Measurements from ENCODE around the gene TCF4.

TCF4 gene

GRCh38 chr18:55331301-55331700, 256.7 kb downstream of the TCF4 start:
- no peak for DNase-seq (ENCODE audit: low spot score in 2 of 2)
- no peaks in the 10 kb centered on the region for H3K9me3 Mint-ChIP-seq
- H3K36me3 Mint-ChIP-seq, result no peaks in the 10 kb centered on the region
- H3K4me1 Mint-ChIP-seq, result no peaks in the 10 kb centered on the region
- ATAC-seq, result no peak
- no peak overlapping the region for H3K4me3 Mint-ChIP-seq
- H3K27ac Mint-ChIP-seq, result no peak overlapping the region

DNA sequence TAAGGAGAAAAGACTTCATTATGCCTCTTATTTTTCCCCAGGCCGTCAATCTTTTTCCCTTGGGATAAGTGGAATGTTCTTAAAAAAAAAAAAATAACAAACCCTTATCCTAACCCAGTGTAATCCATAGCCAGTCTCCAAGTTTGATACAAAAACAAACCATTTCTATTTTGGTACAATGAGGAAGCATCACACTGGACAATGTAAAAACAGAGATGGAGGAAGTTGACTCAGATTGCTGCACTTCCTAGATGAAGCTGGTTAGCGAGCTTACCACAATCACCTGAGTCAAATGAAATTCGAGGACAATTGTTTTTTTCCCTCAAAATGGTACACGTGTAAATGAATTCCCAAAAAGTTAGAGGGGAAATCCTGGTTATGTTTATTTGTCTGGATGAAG, 259.7 kb downstream of the TCF4 start:
- Mint-ChIP-seq H3K27ac (no peak overlapping the region), H3K4me1 (no peaks in the 10 kb centered on the region), H3K4me3 (no peak overlapping the region), H3K36me3 (no peaks in the 10 kb centered on the region), H3K9me3 (no peaks in the 10 kb centered on the region)
- ATAC-seq, result no peak
- no peak for DNase-seq (ENCODE audit: low spot score in 2 of 2)

DNA sequence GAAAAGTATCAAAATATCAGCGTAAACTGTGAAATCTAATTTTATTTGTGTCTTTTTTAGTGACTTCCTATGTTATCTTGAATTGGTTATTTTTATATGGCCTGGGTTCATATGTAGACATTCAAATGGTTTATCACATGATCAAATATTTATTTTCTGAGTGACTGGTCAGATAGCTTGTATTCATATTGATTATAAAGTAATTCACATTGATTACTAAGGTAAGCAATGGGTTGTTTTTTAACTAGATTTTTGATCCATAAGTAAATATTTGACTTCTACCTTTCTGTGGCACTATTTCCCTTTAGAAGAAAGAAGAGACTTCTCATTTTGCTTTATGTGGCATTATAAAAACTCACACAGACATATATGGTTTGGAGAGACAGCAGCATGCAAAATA, 260.5 kb downstream of the TCF4 start:
- Mint-ChIP-seq H3K27ac (no peak overlapping the region), H3K4me1 (no peaks in the 10 kb centered on the region), H3K36me3 (no peaks in the 10 kb centered on the region), H3K4me3 (no peak overlapping the region), H3K9me3 (no peaks in the 10 kb centered on the region)
- DNase-seq (ENCODE audit: low spot score in 2 of 2) (no peak), ATAC-seq (no peak)

GRCh38 chr18:55326134-55326533, 261.9 kb downstream of the TCF4 start:
- H3K4me3 Mint-ChIP-seq, result no peak overlapping the region
- no peak overlapping the region for H3K27ac Mint-ChIP-seq
- peaks cover 5% of the 10 kb centered on the region for H3K4me1 Mint-ChIP-seq
- no peak for DNase-seq (ENCODE audit: low spot score in 2 of 2)
- no peaks in the 10 kb centered on the region for H3K36me3 Mint-ChIP-seq
- peaks cover under 1% of the 10 kb centered on the region for H3K9me3 Mint-ChIP-seq
- ATAC-seq, result no peak

DNA sequence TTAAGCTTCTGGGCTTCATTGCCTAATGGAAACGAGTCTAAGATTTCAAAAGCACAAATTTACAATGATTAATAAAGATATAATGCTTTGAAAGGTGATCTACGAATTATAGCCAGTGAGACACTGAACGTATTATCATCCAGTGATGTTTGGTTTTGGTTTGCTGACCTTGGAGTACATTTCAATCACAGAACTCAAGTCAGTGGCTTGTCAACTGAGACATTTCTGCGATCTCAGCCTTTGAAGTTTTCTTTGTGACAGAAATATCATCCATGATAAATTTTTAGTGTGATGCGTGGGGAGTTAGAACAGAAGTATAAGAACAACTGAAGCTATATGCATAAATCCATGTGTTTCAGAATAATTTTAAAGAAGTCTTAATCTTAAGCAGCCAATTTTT, 263.8 kb downstream of the TCF4 start:
- no peak for DNase-seq (ENCODE audit: low spot score in 2 of 2)
- peaks cover 5% of the 10 kb centered on the region for H3K4me1 Mint-ChIP-seq
- no peak for ATAC-seq
- H3K9me3 Mint-ChIP-seq, result peaks cover 3% of the 10 kb centered on the region
- H3K27ac Mint-ChIP-seq, result no peak overlapping the region
- no peaks in the 10 kb centered on the region for H3K36me3 Mint-ChIP-seq
- no peak overlapping the region for H3K4me3 Mint-ChIP-seq

GRCh38 chr18:55323051-55323994, 264.7 kb downstream of the TCF4 start:
- ATAC-seq (no peak), DNase-seq (ENCODE audit: low spot score in 2 of 2) (no peak)
- Mint-ChIP-seq H3K9me3 (peaks cover 3% of the 10 kb centered on the region), H3K4me3 (no peak overlapping the region), H3K36me3 (no peaks in the 10 kb centered on the region), H3K4me1 (peaks cover 5% of the 10 kb centered on the region), H3K27ac (no peak overlapping the region)

DNA sequence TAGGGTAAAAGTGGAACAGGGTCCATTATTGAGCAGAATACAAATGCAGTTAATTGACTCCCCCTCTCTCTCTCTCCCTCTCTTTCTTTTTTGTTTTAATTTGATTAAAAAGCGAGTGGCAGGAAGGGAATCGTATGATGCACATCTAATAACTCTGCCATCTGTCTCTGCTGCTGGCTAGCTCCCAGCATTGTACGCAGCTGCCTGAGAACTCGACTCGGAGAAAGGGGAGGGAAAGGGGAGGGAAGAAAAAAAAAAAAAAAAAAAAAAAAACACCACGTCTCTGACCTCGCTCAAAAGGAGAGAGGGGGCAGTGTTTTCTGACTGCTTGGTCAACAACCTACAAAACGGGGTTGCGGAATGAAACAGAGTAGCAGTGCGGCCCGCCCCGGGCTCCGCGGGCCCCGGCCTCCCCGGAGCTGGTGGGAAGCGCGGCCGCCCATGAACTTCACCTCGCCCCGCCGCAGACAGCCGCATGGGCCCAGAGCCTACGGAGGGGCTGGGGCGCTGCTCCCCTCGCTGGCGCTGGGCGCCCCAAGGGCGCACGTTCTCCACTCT, 265.7 kb downstream of the TCF4 start:
- Mint-ChIP-seq H3K36me3 (no peaks in the 10 kb centered on the region), H3K4me3 (peak overlapping the region; percentile 36), H3K4me1 (peaks cover 5% of the 10 kb centered on the region), H3K9me3 (peaks cover 3% of the 10 kb centered on the region), H3K27ac (no peak overlapping the region)
- no peak for DNase-seq (ENCODE audit: low spot score in 2 of 2)
- ATAC-seq, result peak; percentile 52

- Mint-ChIP-seq H3K4me3 (peak overlapping the region; percentile 36), H3K9me3 (peaks cover 3% of the 10 kb centered on the region), H3K4me1 (peaks cover 5% of the 10 kb centered on the region), H3K36me3 (no peaks in the 10 kb centered on the region), H3K27ac (no peak overlapping the region)
- DNase-seq (ENCODE audit: low spot score in 2 of 2), result no peak
- ATAC-seq, result peak; percentile 34
These were observed 266.5 kb downstream of the TCF4 start for GRCh38 chr18:55321265-55322177.

GRCh38 chr18:55320424-55321264, 267.3 kb downstream of the TCF4 start:
- DNase-seq (ENCODE audit: low spot score in 2 of 2) (no peak), ATAC-seq (no peak)
- Mint-ChIP-seq H3K4me3 (peak overlapping the region; percentile 36), H3K9me3 (peaks cover 3% of the 10 kb centered on the region), H3K4me1 (peaks cover 5% of the 10 kb centered on the region), H3K36me3 (no peaks in the 10 kb centered on the region), H3K27ac (no peak overlapping the region)

GRCh38 chr18:55319459-55320193, 268.4 kb downstream of the TCF4 start:
- Mint-ChIP-seq H3K36me3 (no peaks in the 10 kb centered on the region), H3K27ac (no peak overlapping the region), H3K4me3 (no peak overlapping the region), H3K4me1 (peaks cover 5% of the 10 kb centered on the region), H3K9me3 (peaks cover 3% of the 10 kb centered on the region)
- no peak for DNase-seq (ENCODE audit: low spot score in 2 of 2)
- ATAC-seq, result no peak

- H3K27ac Mint-ChIP-seq, result no peak overlapping the region
- H3K9me3 Mint-ChIP-seq, result peaks cover 3% of the 10 kb centered on the region
- ATAC-seq (no peak), DNase-seq (ENCODE audit: low spot score in 2 of 2) (no peak)
- H3K4me1 Mint-ChIP-seq, result peaks cover 5% of the 10 kb centered on the region
- no peaks in the 10 kb centered on the region for H3K36me3 Mint-ChIP-seq
- no peak overlapping the region for H3K4me3 Mint-ChIP-seq
These were observed 269.0 kb downstream of the TCF4 start for GRCh38 chr18:55318951-55319441.

GRCh38 chr18:55317864-55318263, 270.1 kb downstream of the TCF4 start:
- Mint-ChIP-seq H3K36me3 (no peaks in the 10 kb centered on the region), H3K27ac (no peak overlapping the region), H3K9me3 (peaks cover 3% of the 10 kb centered on the region), H3K4me3 (no peak overlapping the region), H3K4me1 (peaks cover 5% of the 10 kb centered on the region)
- no peak for ATAC-seq
- no peak for DNase-seq (ENCODE audit: low spot score in 2 of 2)

GRCh38 chr18:55317324-55317723, 270.7 kb downstream of the TCF4 start:
- Mint-ChIP-seq H3K9me3 (peaks cover 3% of the 10 kb centered on the region), H3K4me1 (peaks cover 5% of the 10 kb centered on the region), H3K36me3 (no peaks in the 10 kb centered on the region), H3K4me3 (no peak overlapping the region), H3K27ac (no peak overlapping the region)
- DNase-seq (ENCODE audit: low spot score in 2 of 2) (no peak), ATAC-seq (no peak)

All from stimulated activated effector memory CD8-positive, alpha-beta T cell treated with anti-CD3 and anti-CD28 coated beads, Interleukin-12 subunit alpha, Interleukin-12 subunit beta, amount 100 ng/mL, for 72 hours (primary cell).